ENCODE data around the gene PARP16.

- no peak for TF ChIP-seq POLR2A (IDR thresholded peaks at IDR 0.05)
- TF ChIP-seq, protein P1, sequence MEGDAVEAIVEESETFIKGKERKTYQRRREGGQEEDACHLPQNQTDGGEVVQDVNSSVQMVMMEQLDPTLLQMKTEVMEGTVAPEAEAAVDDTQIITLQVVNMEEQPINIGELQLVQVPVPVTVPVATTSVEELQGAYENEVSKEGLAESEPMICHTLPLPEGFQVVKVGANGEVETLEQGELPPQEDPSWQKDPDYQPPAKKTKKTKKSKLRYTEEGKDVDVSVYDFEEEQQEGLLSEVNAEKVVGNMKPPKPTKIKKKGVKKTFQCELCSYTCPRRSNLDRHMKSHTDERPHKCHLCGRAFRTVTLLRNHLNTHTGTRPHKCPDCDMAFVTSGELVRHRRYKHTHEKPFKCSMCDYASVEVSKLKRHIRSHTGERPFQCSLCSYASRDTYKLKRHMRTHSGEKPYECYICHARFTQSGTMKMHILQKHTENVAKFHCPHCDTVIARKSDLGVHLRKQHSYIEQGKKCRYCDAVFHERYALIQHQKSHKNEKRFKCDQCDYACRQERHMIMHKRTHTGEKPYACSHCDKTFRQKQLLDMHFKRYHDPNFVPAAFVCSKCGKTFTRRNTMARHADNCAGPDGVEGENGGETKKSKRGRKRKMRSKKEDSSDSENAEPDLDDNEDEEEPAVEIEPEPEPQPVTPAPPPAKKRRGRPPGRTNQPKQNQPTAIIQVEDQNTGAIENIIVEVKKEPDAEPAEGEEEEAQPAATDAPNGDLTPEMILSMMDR (IDR thresholded peaks at IDR 0.05 in 8 of 11, conservative IDR thresholded peaks at IDR 0.05 in 3 of 11), result no peak
These were observed 27.3 kb downstream of the PARP16 start for GRCh38 chr15:65259367-65259797.
